CD4-positive, alpha-beta T cell treated with Interferon alpha-2 for 1 hour (primary cell): ENCODE data around the gene SLC24A4.

Source experiments
- DNase-seq, 2 donors: peaks; one replicate each; pipeline ENCODE4 v3.0.0-alpha.2; 2020 to 2022

The SLC24A4 gene

GRCh38 chr14:92484132-92484823, 161.3 kb downstream of the SLC24A4 start:
- no peak for DNase-seq

DNA sequence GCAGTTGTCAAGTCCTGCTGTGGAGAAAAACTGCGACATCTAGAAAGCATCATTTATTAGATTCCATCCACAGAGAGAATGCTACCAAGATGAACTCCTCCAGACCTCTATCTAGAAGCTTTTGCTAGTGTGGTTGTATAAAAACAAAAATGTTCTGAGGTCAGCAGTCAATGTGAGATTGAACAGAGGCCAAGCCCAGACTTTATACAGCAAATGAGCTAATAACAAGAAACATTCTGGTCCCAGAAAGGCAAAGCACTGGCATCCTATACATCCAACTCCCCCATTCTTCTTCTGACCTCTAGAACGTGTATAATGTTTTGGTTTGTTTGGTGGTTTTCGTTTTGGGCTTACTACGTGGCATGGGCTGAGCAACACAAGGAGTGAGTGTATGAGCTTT, 163.9 kb downstream of the SLC24A4 start:
- DNase-seq = no peak

DNA sequence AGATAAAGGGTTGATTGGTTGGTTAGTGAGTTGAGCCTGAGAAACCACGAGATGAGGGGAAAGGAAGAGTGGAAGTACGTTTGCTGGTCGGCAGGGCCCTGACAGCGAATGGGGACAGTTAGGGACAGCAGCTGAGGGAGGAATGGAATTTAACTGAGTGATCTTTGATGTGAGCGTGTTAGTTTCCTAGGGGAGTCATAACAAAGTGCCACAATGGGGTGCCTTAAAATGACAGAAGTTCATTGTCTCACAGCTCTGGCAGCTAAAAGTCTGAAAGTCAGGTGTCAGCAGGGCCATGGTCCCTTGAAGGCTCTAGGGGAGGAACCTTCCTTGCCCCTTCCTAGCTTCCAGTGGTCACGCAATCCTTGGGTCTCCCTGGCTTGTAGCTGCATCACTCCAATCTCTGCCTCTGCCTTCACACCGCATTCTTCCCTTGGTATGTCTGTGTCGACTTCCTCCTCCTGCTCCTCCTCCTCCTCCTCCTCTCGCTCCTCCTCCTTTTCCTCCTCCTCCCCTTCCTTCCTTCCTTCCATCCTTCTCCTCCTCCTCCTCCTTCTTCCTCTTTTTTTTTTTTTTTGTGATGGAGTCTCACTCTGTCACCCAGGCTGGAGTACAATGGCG, 164.7 kb downstream of the SLC24A4 start:
- DNase-seq = no peak

- no peak for DNase-seq
Observed at GRCh38 chr14:92489394-92490238, 166.7 kb downstream of the SLC24A4 start.

DNA sequence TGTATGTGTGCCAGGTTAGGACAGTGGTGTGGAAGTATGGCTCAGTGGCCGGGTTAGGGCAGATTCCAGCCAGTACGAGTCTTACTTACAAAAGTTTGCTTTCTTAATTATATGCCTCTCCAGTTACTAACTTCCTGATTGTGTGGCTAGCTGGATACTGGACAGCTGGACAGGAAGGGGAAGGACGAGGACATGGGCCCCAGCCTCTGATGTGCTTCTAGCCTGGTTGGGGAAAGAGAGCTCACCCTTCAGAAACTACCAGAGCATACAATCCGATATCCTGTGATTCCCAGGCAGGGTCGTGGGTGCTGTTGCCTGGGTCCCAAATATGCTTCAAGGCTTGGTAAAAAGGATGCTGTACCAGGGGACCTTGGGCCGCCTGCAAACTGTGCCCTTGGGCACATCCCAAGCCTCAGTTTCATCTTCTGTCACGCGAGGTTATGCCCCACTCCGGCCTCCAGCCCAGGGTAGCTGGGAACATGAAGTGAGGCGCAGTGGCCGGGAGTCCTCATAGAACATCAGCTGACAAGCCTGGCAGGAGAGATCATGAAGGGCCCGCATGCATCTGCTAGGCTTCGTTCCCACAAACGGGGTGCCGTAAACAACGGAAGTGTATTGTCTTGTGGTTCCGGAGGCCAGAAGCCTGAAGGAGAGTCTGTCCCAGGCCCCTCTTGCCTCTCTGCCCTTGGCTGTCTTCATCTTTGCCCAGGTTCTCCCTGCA, 167.4 kb downstream of the SLC24A4 start:
- DNase-seq = no peak

DNA sequence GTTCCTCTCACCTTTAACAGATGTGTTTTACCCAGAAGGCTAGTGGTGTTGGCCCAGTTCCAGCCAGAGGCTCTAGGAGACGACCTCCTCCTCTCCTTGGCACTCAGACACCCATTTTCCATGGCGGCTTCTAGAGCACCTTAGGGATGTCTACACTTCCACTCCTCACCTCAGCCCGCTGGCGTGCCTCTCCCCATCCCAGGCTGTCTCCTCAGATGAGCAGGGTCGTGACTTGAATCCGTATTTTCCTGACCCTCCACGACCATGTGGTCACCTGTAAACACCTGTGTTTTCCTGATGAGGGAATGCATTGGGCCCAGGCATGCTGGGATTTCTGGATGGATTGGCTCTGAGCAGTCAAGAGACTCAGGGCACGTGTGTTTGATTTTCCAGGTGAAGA, 168.8 kb downstream of the SLC24A4 start:
- DNase-seq = no peak

DNA sequence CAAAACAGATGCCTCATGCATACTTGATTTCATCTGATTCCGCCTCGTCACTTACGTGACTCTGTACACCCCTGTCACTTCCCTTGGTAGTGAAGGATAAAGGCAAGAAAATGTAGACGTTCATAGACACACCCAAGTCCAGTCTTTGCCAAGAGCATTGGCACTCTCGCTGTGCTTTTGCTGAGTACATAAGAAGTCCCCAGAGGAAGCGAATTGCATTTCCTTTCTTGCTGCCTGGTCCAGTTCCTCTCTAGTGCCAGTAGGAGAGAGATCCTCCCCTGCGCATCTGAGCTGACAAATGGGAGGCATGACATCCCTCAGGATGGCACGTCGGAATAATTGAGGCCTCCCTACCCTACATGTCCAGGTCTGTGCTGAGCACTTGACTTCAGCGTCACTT, 169.3 kb downstream of the SLC24A4 start:
- peak in 1 of 2 donors; percentile 47 for DNase-seq

GRCh38 chr14:92493024-92493423, 170.1 kb downstream of the SLC24A4 start:
- no peak for DNase-seq

GRCh38 chr14:92493492-92493891, 170.5 kb downstream of the SLC24A4 start:
- DNase-seq = no peak

DNA sequence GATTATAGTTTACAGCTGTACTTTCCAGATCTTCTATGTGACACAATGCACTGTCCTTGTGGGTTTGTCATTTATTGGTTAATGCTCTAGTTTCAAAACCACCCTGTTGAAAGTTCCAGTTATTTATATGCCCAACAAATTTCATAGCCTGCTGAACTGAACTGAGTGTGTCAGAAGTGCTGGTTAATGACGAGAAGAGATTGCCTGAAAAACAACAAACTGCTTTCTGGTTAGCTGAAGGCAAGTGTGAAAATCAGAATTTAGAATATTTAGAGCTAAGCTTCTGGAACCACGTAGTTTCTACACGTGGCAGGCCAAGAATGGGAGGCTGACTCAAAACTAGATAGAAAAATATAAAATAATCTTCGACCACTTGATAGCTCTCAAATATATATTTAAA, 171.5 kb downstream of the SLC24A4 start:
- DNase-seq = no peak

DNA sequence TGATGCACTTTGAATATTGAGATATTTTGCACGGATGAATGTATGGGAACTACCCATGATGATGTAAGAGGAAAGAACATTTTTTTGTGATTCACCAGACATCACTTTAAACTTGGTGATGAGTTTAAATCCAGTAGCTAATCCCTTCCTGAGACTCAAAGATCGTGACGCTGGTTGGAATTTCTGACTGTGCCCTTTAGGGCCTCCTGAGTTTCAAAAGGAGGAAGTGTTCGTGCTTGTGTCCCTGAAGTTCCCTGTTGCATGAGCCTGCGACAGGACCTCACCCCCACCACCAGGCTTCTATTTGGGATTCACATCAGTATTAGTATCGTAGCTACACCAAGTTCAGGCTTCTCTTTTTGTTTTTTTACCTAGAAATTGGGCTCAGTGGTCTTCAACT, 172.1 kb downstream of the SLC24A4 start:
- DNase-seq = peak in 1 of 2 donors; percentile 62

DNA sequence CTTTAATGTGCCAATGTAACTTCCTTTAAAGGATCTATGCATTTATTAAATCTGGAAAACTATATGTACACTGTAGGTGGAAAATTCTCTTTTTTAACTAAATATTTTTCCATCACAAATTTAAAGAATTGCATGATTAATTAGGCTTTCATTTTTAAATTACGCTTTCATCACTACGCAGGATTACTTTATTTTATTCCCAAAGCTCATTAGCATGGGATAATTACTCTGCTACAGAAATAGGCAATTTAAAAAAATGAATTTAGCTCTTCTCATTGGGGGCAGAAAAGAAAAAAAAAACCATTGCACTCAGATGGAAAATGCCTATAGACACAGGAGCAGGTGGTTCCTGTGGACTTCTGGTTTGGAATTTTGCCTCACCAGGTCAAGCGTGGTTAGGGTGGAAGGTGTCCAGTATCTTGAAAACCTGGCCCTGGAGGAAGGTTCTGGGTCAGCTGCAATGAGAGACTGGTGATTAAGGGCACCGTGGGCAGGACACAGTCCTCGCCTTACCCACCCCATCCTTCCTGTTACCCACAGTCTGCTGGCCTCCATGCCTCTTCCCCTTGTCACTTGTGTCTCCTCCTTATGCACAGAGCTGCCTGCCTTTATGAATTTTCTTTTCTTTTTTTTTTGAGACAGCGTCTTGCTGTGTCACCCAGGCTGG, 173.4 kb downstream of the SLC24A4 start:
- DNase-seq = no peak

DNA sequence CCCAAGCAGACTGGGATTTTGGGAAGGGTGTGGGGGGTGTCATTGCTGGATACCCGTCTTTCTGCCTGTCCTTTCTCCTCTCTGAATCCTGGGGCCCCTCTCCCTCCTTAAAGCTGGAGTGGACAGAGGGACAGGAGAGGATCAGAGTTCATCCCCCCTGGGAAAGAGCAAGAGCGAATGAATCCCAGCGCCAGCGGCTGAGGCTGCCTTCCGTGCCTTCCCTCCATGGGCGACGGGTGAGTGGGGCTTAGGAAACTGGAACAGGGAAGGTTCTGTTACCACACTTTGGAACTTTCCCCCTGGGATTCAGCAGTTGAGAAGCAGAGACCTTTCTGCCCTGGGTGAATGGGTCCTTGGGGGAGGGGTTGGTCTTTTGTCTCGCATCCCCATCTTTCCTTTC, 174.4 kb downstream of the SLC24A4 start:
- no peak for DNase-seq

DNA sequence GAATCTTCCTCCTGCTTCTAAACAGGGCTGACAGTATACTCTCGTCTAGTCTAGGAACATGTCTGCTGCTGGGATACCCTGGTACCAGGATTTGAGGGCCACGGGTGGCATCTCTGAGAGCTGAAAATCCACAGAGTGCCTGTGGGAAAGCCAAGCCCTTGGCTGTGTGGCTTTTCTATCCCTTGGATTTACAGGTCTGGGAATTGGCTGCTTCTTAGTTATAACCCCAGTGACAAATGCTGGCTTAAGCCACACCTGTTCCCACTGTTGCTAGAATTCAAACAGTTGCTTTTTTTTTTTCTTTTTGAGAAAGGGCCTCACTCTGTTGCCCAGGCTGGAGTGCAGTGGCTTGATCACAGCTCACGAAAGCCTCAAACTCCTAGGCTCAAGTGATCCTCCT, 176.3 kb downstream of the SLC24A4 start:
- no peak for DNase-seq

DNA sequence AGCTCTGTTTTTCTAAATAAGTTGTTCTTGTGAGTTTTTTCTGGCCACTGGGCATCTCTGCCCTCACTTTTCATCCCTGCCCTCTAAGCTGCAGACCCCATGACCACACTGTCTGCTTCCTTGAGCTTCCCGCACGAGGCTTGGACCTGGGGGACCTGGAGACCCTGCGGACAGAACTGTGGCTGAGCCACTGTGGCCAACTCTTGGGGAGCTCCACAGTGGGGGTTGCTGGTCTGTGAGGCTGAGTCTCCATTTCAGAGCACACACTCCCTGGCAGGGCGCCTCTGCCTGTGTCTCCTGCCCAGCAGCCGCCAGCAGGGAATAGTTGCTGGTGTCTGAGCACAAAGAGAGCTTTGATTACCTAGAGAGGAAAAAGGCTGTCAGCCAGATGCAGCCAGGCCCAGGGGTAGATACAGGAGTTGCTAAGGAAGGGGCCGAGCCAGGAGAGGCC, 177.6 kb downstream of the SLC24A4 start:
- no peak for DNase-seq

DNA sequence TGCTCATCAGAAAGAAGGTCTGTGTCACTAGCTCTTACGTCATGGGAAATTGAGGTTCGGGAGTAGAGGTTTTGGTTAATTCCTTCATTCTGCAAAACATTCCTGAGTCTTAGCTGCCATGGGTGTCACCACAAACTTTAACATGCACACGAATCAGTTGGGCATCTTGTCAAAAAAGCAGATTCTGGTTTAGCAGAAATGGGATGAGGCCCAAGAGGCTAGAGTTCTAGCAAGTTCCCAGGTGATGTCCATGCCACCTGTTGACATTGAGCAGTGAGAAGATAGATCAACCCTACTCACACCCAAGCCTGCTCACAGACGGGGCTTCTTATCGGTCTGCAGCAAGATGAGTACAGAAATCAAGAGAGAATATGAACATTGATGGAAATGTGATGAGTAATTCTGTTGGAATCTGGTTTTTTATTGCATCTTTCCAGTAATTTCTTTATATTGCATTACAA, 179.0 kb downstream of the SLC24A4 start:
- no peak for DNase-seq

- DNase-seq = no peak
Observed at GRCh38 chr14:92502541-92503286, 179.7 kb downstream of the SLC24A4 start.

DNA sequence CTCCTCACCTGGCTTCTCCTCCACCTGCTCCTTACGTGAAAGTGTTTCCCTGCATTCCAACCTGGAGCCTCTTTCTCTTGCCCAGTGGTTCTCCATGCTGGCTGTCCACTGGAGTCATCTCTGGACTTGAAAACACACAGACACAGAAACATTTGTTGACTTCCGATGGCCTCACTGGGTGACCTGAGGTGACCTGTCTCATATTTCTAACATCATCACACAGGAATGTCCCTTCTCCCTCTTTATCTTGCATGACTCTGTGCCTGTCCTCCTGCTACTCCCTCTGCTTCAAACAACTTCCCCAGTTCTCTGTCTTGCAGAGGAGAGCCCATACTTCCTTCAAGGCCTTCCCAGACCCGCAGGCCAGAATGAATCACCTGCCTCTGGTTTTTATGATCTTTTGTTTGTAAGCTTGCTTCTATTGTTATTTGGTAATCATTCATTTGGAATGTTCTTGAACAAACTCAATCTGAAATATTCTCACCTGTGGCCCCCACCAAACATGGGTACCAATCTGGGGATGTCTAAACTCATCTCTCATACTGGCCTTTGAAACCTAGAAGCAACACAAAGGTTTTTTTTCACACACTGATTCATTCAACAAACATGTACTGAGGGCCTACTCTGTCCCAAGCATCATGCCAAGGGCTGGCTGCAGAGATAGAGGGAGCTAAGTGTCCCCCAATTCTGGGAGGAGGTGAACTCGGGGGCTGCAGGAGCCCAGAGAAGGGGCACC, 181.0 kb downstream of the SLC24A4 start:
- no peak for DNase-seq

GRCh38 chr14:92505826-92506225, 182.9 kb downstream of the SLC24A4 start:
- no peak for DNase-seq

- no peak for DNase-seq
Observed at GRCh38 chr14:92506231-92506630, 183.3 kb downstream of the SLC24A4 start.

DNA sequence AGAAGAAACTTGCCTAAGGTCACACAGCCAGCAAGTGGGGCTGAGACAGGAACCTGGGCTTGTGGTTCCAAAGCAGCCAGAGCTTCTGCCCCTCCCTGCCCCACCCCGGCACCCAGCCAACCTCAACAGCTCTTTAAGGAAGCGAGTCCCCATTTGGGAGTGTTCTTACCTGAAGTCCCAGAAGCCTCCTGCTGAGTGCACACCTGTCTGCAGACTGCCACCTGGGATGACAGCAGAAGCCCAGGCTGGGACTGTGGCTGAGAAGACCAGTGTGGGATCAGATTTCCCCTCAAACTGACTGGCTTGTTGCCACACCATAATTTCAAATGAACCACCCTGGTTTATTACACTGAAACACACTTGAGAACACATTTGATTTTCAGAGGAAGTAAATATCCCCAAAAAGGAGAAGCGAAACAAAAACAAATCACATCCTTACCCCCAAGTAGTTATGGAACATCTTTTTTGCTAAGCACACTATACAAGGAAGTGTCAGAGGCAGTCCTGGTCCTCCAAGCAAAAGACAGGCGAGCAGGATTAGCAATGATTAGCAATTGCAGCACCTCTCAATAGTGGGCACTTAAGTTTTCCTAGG, 184.3 kb downstream of the SLC24A4 start:
- DNase-seq = peak; percentile 23 to 35
